ENCODE measurements around the gene SRP19. TPM values are rescaled to one million over a fixed set of nuclear protein-coding genes. Genes with fewer than 3 reads are reported as not detected.
"Not testable (repeated sequence)": the region's sequence is repeated elsewhere in the genome, so short reads cannot be mapped to it uniquely, and the experiment has no call there.

SRP19 gene
- total RNA-seq, 2 experiments from 2014 or later, result 60.9 to 66.5 TPM

GRCh38 chr5:112865128-112865527, 4.0 kb downstream of the SRP19 start:
- POLR2A ChIA-PET, result no interaction called here
- CTCF ChIA-PET, result no interaction called here

- CTCF ChIA-PET, result no interaction called here
Observed at GRCh38 chr5:112866739-112867138, 5.7 kb downstream of the SRP19 start.

DNA sequence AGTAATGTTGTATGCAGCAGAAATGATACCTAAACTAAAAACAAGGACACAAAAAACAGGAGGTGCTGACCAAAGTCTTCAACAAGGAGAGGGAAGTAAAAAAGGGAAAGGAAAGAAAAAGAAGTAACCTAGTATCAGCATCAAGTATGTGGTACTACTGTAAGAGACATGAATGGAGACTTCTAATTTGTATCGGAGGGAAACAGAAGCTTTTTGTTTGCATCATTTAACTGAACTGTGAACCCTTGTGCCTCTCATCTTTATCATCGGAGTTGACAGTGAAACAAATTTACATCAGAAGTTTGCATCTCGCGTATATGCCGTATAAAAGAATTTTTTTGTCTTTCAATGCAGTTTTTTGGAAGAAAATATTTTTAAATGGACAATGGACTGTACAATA, 6.3 kb downstream of the SRP19 start:
- CTCF ChIA-PET, result interaction anchor here (1.7 kb wide), 1 partner anchor 54 kb away, joined by 3 read pairs; the partner anchor contains the start of gene REEP5
- POLR2A ChIA-PET, result interaction anchor here (0.8 kb wide), 1 partner anchor 20 kb away, joined by 4 read pairs; no protein-coding TSS in a partner anchor

More at GRCh38 chr5:112866739-112867138, 5.7 kb downstream of the SRP19 start:
- POLR2A ChIA-PET, result no interaction called here

DNA sequence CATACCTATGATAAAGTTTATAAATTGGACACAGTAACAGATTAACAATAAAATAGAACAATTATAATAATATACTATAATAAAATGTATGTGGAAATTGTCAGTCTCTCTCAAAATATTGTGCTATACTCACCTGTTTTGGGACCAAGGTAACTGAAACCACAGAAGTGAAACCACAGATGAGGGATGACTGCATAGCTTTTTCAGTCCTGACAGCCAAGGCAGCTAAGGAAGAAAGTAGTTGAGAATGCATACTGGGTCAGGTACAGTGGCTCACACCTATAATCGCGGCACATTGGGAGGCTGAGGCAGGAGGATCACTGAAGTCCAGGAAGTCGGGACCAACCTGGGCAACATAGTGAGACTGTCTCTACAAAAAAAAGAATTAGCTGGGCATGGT, 8.9 kb downstream of the SRP19 start:
- ChIA-PET CTCF (interaction anchor here (0.8 to 1.0 kb wide), 2 partner anchors 22 to 34 kb away, joined by 3 to 5 read pairs; no protein-coding TSS in a partner anchor), POLR2A (no interaction called here)

DNA sequence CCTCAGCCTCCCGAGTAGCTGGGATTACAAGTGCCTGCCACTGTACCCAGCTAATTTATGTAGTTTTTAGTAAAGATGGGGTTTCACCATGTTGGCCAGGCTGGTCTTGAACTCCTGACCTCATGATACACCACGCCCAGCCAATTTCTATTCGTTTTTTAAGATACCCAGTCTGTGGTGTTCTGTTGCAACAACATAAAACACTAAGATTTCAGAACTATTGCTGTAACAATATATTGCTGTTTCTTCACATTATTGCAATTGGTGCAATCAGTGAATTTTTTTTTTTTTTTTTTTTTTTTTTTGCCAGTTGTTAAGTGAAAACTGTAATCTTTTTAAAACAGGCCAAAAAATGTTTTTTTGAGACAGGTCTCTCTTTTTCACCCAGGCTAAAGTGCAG, 9.9 kb downstream of the SRP19 start:
- POLR2A ChIA-PET, result no interaction called here
- CTCF ChIA-PET, result no interaction called here

- ChIA-PET POLR2A (no interaction called here), CTCF (no interaction called here)
Observed at GRCh38 chr5:112876362-112876761, 15.3 kb downstream of the SRP19 start.

GRCh38 chr5:112878101-112878500, 17.0 kb downstream of the SRP19 start:
- POLR2A ChIA-PET, result no interaction called here
- CTCF ChIA-PET, result no interaction called here

GRCh38 chr5:112878760-112879159, 17.7 kb downstream of the SRP19 start:
- ChIA-PET CTCF (no interaction called here), POLR2A (no interaction called here)

GRCh38 chr5:112880219-112880964, 19.3 kb downstream of the SRP19 start:
- POLR2A ChIA-PET, result no interaction called here
- CTCF ChIA-PET, result interaction anchor here (1.5 kb wide), 1 partner anchor 32 kb away, joined by 4 read pairs; no protein-coding TSS in a partner anchor

- POLR2A ChIA-PET, result no interaction called here
- CTCF ChIA-PET, result no interaction called here
Observed at GRCh38 chr5:112883192-112883591, 22.1 kb downstream of the SRP19 start.

DNA sequence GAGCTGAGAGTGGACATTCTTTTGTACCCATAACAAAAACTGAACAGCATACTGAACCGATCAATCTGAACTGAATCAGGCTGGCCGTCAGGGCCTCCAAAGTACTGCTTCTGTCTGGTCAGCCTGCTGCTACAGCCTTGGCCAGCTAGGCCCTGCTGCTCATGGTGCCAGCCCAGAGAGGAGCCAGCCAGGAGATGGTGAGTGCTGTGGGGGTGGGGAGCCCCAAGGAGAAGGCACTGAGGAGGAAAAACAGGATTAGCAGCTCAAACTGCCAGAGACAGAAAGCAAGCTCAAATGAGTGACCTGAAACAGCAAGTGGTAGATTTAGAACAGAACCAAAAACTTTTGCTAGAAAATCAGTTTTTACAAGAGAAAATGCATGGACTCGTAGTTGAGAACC, 23.9 kb downstream of the SRP19 start:
- ChIA-PET POLR2A (interaction anchor here (1.1 kb wide), 1 partner anchor 23 kb away, joined by 3 read pairs; no protein-coding TSS in a partner anchor), CTCF (no interaction called here)

- ChIA-PET CTCF (interaction anchor here (1.8 kb wide), 1 partner anchor 34 kb away, joined by 4 read pairs; no protein-coding TSS in a partner anchor), POLR2A (interaction anchor here (1.2 kb wide), 1 partner anchor 19 kb away, joined by 4 read pairs; no protein-coding TSS in a partner anchor)
Observed at GRCh38 chr5:112886975-112887374, 25.9 kb downstream of the SRP19 start.

DNA sequence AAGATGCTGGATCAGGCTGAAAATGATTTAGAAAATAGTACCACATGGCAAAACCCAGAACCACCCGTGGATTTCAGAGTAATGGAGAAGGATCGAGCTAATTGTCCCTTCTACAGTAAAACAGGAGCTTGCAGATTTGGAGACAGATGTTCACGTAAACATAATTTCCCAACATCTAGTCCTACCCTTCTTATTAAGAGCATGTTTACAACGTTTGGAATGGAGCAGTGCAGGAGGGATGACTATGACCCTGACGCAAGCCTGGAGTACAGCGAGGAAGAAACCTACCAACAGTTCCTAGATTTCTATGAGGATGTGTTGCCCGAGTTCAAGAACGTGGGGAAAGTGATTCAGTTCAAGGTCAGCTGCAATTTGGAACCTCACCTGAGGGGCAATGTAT, 31.0 kb downstream of the SRP19 start:
- POLR2A ChIA-PET, CTCF ChIA-PET: not testable (repeated sequence)

GRCh38 chr5:112892776-112893175, 31.7 kb downstream of the SRP19 start:
- CTCF ChIA-PET, result interaction anchor here (0.7 kb wide), 1 partner anchor 398 kb away, joined by 4 read pairs; no protein-coding TSS in a partner anchor

DNA sequence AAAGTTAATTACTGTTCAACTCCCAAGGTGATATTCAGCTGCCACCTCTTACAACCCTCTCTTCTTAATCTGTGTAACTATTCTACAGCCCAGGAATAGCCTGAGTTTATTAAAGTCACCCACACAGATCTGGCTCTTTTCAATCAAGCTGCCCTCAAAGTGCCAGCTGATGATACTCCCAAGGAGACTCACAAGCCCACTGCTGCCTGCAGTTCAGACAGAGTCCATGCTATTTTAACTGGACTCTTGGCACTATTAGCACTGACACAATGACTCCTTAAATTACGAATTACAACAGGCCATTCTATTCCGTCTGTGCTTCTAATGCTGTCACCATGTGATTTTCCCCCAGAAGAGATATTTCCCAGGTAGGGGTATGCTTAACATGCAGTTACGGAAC, 34.6 kb downstream of the SRP19 start:
- ChIA-PET POLR2A (no interaction called here), CTCF (no interaction called here)

More at GRCh38 chr5:112892776-112893175, 31.7 kb downstream of the SRP19 start:
- POLR2A ChIA-PET, result no interaction called here

DNA sequence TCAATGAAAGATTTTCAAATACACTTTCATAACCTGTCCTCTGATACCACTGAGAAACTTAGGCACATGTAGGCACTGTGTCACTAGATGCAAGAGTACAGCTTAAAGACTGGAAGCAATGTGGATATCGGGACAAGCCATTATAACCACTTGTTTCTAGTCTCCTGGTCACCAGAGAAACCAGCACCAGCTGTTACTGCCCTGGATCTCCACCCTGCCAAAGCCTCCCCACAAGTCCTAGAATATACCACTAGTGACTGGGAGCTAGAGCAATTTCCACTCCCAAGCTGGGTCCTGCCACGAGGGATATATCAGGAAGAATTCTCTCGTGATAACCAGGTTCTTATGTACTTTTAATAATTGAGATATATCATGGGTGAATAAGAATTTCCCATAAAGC, 41.5 kb downstream of the SRP19 start:
- ChIA-PET CTCF (no interaction called here), POLR2A (no interaction called here)

- POLR2A ChIA-PET, CTCF ChIA-PET: not testable (repeated sequence)
Observed at GRCh38 chr5:112904996-112905395, 43.9 kb downstream of the SRP19 start.

DNA sequence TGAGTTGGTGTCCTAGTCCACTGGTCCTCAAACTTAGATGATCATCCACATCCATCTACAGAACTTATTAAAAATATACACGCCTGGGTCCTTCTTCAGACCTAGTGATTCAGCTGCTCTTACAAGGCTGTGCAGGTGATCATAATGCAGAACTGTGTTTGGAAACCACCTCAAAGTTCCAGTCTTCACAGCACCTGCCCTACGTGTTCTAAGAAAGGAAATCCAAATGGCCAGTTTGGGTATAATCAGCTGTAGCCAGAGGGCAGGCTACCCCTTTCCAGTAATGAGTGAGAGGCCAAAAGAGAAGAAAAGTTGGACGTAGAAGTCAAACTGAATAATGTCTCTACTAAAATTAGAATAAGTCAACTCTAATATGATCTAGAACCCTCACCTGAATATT, 45.5 kb downstream of the SRP19 start:
- CTCF ChIA-PET, result interaction anchor here (0.8 kb wide), 1 partner anchor 43 kb away, joined by 3 read pairs; no protein-coding TSS in a partner anchor
- POLR2A ChIA-PET, result no interaction called here

DNA sequence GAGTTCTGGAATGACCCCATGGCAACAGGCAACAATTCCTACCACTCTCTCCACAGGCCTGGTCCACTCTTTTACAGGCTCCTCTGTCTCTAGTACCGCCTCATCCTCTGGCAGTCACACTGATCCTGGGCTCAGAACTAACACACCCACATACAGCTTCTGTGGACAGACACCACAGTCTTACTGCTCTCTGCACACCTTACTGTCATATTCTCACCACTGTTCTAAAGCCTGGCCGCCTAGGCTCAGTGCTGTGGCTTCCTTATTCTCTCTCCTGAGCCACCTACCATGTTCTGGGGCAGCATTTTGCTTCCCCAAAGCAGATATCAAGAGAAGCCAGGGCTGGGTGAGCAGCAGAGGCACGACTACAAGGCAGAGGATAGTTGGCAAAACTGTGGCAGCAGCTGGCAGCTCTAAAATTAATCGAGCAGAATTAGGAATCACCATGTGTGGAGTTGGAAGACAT, 46.1 kb downstream of the SRP19 start:
- CTCF ChIA-PET, result interaction anchor here (0.5 to 0.8 kb wide), 2 partner anchors 13 to 43 kb away, joined by 3 to 5 read pairs; no protein-coding TSS in a partner anchor
- POLR2A ChIA-PET, result no interaction called here

GRCh38 chr5:112908854-112909253, 47.8 kb downstream of the SRP19 start:
- POLR2A ChIA-PET, result interaction anchor here (0.6 kb wide), 1 partner anchor 10 kb away, joined by 4 read pairs; no protein-coding TSS in a partner anchor
- CTCF ChIA-PET, result no interaction called here

DNA sequence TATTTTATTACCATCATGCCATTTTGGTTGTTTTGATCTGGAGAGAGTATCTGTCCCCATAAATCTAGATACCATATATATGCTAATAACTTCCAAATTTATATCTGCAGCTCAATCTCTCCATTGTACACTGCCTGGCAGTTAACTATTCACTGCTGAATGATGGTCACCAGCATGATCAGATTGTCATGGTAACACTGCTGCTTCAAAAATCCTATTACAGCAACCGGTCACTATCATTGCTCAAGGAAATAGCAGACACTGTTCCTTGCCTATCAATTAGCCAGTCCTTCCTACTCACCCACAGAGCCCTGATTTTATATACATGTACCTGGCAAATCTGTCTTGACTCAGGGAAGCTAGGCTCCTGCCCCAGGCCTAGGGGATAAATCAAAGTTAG, 49.4 kb downstream of the SRP19 start:
- ChIA-PET POLR2A (interaction anchor here (0.5 kb wide), 1 partner anchor 38 kb away, joined by 9 read pairs; no protein-coding TSS in a partner anchor), CTCF (no interaction called here)

Measured in activated CD8-positive, alpha-beta memory T cell treated with anti-CD3 and anti-CD28 coated beads for 36 hours (primary cell).